ENCODE results near the gene EHMT1. TPM values are rescaled to one million over a fixed set of nuclear protein-coding genes. Genes with fewer than 3 reads are reported as not detected.
A peak's percentile ranks its signal among the peaks of the same experiment; 100 is the strongest.

The EHMT1 gene
- total and polyA plus RNA-seq, 9 of the 15 experiments (the other 6 are each of a cell fraction or from before 2014, with no cell fraction given): 2.2 to 76.0 (median 36.4) TPM

DNA sequence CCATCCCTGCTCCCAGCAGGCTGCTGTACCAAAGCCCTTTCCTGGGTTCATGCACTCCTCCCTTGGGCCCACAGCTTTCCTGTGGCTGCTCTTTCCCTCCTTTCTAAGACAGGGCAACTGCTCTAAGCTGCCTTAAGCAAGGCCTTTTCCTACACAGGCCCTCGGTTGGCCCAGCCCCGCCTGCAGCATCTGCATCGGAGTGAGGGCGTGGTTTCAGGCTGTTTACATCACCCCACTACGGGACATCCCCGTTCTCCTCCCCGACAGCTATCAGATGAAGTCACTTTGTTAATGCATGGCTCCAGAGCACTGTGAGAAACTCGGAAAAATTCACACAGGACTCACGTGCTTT, 43.5 kb upstream of the EHMT1 start (continued):
- no peak for TF ChIP-seq RFX7 (CRISPR knock-in tag; IDR thresholded peaks at IDR 0.05)
- peak; percentile 51; the same call in 1 of the 2 replicates for TF ChIP-seq JUN (IDR thresholded peaks at IDR 0.05; ENCODE audit: borderline replicate concordance, low read depth, low read length)
- TF ChIP-seq JUN (CRISPR knock-in tag; IDR thresholded peaks at IDR 0.05; ENCODE audit: borderline replicate concordance): no peak
- TF ChIP-seq FOXA1 (IDR thresholded peaks at IDR 0.05; ENCODE audit: borderline replicate concordance): no peak
- TF ChIP-seq, protein P1, sequence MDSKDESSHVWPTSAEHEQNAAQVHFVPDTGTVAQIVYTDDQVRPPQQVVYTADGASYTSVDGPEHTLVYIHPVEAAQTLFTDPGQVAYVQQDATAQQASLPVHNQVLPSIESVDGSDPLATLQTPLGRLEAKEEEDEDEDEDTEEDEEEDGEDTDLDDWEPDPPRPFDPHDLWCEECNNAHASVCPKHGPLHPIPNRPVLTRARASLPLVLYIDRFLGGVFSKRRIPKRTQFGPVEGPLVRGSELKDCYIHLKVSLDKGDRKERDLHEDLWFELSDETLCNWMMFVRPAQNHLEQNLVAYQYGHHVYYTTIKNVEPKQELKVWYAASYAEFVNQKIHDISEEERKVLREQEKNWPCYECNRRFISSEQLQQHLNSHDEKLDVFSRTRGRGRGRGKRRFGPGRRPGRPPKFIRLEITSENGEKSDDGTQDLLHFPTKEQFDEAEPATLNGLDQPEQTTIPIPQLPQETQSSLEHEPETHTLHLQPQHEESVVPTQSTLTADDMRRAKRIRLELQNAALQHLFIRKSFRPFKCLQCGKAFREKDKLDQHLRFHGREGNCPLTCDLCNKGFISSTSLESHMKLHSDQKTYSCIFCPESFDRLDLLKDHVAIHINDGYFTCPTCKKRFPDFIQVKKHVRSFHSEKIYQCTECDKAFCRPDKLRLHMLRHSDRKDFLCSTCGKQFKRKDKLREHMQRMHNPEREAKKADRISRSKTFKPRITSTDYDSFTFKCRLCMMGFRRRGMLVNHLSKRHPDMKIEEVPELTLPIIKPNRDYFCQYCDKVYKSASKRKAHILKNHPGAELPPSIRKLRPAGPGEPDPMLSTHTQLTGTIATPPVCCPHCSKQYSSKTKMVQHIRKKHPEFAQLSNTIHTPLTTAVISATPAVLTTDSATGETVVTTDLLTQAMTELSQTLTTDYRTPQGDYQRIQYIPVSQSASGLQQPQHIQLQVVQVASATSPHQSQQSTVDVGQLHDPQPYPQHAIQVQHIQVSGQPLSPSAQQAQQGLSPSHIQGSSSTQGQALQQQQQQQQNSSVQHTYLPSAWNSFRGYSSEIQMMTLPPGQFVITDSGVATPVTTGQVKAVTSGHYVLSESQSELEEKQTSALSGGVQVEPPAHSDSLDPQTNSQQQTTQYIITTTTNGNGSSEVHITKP (IDR thresholded peaks at IDR 0.05; ENCODE audit: partially characterized antibody): no peak
- no peak for TF ChIP-seq FOXM1 (IDR thresholded peaks at IDR 0.05; ENCODE audit: low read depth)
- no peak for TF ChIP-seq FOXM1 (CRISPR knock-in tag; IDR thresholded peaks at IDR 0.05; ENCODE audit: low read depth)
- TF ChIP-seq FOXA3 (CRISPR knock-in tag; conservative IDR thresholded peaks at IDR 0.05 in 1 of 2, IDR thresholded peaks at IDR 0.05 in 1 of 2): peak; percentile 8 to 64; a peak in 1 of 4 replicates
- TF ChIP-seq, protein P2, sequence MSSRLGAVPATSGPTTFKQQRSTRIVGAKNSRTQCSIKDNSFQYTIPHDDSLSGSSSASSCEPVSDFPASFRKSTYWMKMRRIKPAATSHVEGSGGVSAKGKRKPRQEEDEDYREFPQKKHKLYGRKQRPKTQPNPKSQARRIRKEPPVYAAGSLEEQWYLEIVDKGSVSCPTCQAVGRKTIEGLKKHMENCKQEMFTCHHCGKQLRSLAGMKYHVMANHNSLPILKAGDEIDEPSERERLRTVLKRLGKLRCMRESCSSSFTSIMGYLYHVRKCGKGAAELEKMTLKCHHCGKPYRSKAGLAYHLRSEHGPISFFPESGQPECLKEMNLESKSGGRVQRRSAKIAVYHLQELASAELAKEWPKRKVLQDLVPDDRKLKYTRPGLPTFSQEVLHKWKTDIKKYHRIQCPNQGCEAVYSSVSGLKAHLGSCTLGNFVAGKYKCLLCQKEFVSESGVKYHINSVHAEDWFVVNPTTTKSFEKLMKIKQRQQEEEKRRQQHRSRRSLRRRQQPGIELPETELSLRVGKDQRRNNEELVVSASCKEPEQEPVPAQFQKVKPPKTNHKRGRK (tag; IDR thresholded peaks at IDR 0.05): no peak
- TF ChIP-seq SMARCB1 (IDR thresholded peaks at IDR 0.05; ENCODE audit: insufficient read length, low read depth): no peak
- TF ChIP-seq SMAD4 (CRISPR knock-in tag; conservative IDR thresholded peaks at IDR 0.05): 0 out of 2 replicates have a peak, but pooled peaks have one; percentile 23
- TF ChIP-seq MAZ (CRISPR knock-in tag; conservative IDR thresholded peaks at IDR 0.05 in 1 of 2, IDR thresholded peaks at IDR 0.05 in 1 of 2): 0 out of 4 replicates have a peak, but pooled peaks of 1 of the 2 experiments have one; percentile 33
- TF ChIP-seq CBFA2T2 (conservative IDR thresholded peaks at IDR 0.05): no peak
- TF ChIP-seq CEBPG (CRISPR knock-in tag; IDR thresholded peaks at IDR 0.05): peak; percentile 85
- peak; percentile 13 to 47; a peak in 2 of 4 replicates for TF ChIP-seq CEBPG (tag; conservative IDR thresholded peaks at IDR 0.05 in 1 of 2, IDR thresholded peaks at IDR 0.05 in 1 of 2)
- no peak for TF ChIP-seq GATA2 (CRISPR knock-in tag; IDR thresholded peaks at IDR 0.05)
- TF ChIP-seq SREBF2 (CRISPR knock-in tag; IDR thresholded peaks at IDR 0.05): no peak
- TF ChIP-seq, protein P3, sequence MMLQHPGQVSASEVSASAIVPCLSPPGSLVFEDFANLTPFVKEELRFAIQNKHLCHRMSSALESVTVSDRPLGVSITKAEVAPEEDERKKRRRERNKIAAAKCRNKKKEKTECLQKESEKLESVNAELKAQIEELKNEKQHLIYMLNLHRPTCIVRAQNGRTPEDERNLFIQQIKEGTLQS (IDR thresholded peaks at IDR 0.05): peak; percentile 71
- TF ChIP-seq, protein P3 (CRISPR knock-in tag; conservative IDR thresholded peaks at IDR 0.05): no peak
- no peak for TF ChIP-seq NR3C1 (CRISPR knock-in tag; IDR thresholded peaks at IDR 0.05)
- no peak for TF ChIP-seq SNIP1 (IDR thresholded peaks at IDR 0.05; ENCODE audit: low read depth)
- TF ChIP-seq MCM7 (IDR thresholded peaks at IDR 0.05): no peak
- 0 out of 4 replicates have a peak, but pooled peaks have one; percentile 11 to 28 for TF ChIP-seq NRF1 (conservative IDR thresholded peaks at IDR 0.05 in 1 of 2, IDR thresholded peaks at IDR 0.05 in 1 of 2)
